DND-41 (cell line): ENCODE measurements around the gene BRAT1.

ENCODE experiments used
- ATAC-seq: fragments of 200-7000 bp; cut with Tn5 transposase; 3 replicates; pipeline ENCODE4 v1.9.1; 2021; ENCODE audit warnings: low read depth; ENCODE audit not compliant: insufficient read depth
- DNase-seq: peaks from one replicate; pipeline ENCODE4 v3.0.0-alpha.2; 2020
- H2AFZ ChIP-seq: 2 replicates; pipeline ENCODE4 v1.6.0; 2012; ENCODE audit warnings: low read depth, low read length
- H3K27ac ChIP-seq: 2 replicates; pipeline ENCODE4 v1.5.1; 2012; ENCODE audit warnings: low read length, inconsistent platforms
- H3K27me3 ChIP-seq: fragments of 200-600 bp; sonication (generic); 2 replicates; pipeline ENCODE4 v1.6.0; 2012; ENCODE audit warnings: low read length, mild to moderate bottlenecking, inconsistent platforms; ENCODE audit not compliant: insufficient read depth, poor library complexity
- H3K36me3 ChIP-seq: 2 replicates; pipeline ENCODE4 v1.5.1; 2012; ENCODE audit warnings: low read length, inconsistent platforms; ENCODE audit not compliant: insufficient read depth
- H3K4me1 ChIP-seq: 2 replicates; pipeline ENCODE4 v1.5.1; 2012; ENCODE audit warnings: mild to moderate bottlenecking, low read length; ENCODE audit not compliant: insufficient read depth
- H3K4me2 ChIP-seq: 2 replicates; pipeline ENCODE4 v1.6.0; 2012; ENCODE audit warnings: mild to moderate bottlenecking, moderate library complexity, low read length, inconsistent platforms; ENCODE audit not compliant: insufficient read depth
- H3K4me3 ChIP-seq, 2 experiments: fragments of 200-600 bp in 1 of 2; shearing (Covaris generic) in 1 of 2; 2 replicates each; pipeline ENCODE4 v1.5.1; 2012 to 2016; ENCODE audit warnings: inconsistent platforms in 2 of 2, low read length in 2 of 2, mild to moderate bottlenecking in 2 of 2, low read depth in 1 of 2, moderate library complexity in 1 of 2
- H3K79me2 ChIP-seq: 2 replicates; pipeline ENCODE4 v1.6.0; 2012; ENCODE audit warnings: low read length, inconsistent platforms; ENCODE audit not compliant: insufficient read depth
- H3K9ac ChIP-seq: 2 replicates; pipeline ENCODE4 v1.6.0; 2012; ENCODE audit warnings: low read depth, mild to moderate bottlenecking, inconsistent platforms, low read length, moderate library complexity
- H3K9me3 ChIP-seq: 2 replicates; pipeline ENCODE4 v1.5.1; 2012; ENCODE audit warnings: low read length, moderate library complexity, mild to moderate bottlenecking, inconsistent platforms; ENCODE audit not compliant: insufficient read depth, severe bottlenecking
- H4K20me1 ChIP-seq: 2 replicates; pipeline ENCODE4 v1.6.0; 2012; ENCODE audit warnings: low read length; ENCODE audit not compliant: insufficient read depth
- CTCF ChIP-seq: IDR thresholded peaks from 2 replicates; pipeline ENCODE4 v1.5.1; 2012; ENCODE audit warnings: borderline replicate concordance, low read length, moderate library complexity, mild to moderate bottlenecking; ENCODE audit not compliant: poor library complexity, severe bottlenecking; ENCODE audit errors: extremely low read depth
- EZH2 ChIP-seq: IDR thresholded peaks from 3 replicates; pipeline ENCODE4 v1.6.1; 2012; ENCODE audit warnings: borderline replicate concordance, low read depth, mild to moderate bottlenecking, moderate library complexity, low read length, inconsistent platforms; ENCODE audit not compliant: severe bottlenecking

Gene BRAT1

GRCh38 chr7:2541291-2542010 is 13.9 kb downstream of the BRAT1 start:
- H3K27me3 ChIP-seq = no peaks in the 10 kb centered on the region
- no peaks in the 10 kb centered on the region for H3K9me3 ChIP-seq
- no peaks in the 10 kb centered on the region for H3K79me2 ChIP-seq
- H3K27ac ChIP-seq = no peak overlapping the region
- no peak overlapping the region for H3K4me2 ChIP-seq
- TF ChIP-seq EZH2 (no peak), CTCF (no peak)
- peaks cover 25% of the 10 kb centered on the region for H4K20me1 ChIP-seq
- no peak overlapping the region for H3K9ac ChIP-seq
- no peak for ATAC-seq
- no peak overlapping the region for H3K4me3 ChIP-seq
- no peaks in the 10 kb centered on the region for H3K4me1 ChIP-seq
- no peak for DNase-seq
- peaks cover 80% of the 10 kb centered on the region for H3K36me3 ChIP-seq
- no peak overlapping the region for H2AFZ ChIP-seq

- peaks cover 72% of the 10 kb centered on the region for H3K36me3 ChIP-seq
- no peaks in the 10 kb centered on the region for H3K9me3 ChIP-seq
- no peaks in the 10 kb centered on the region for H3K79me2 ChIP-seq
- ATAC-seq (no peak), DNase-seq (no peak)
- H3K27me3 ChIP-seq = no peaks in the 10 kb centered on the region
- no peak for TF ChIP-seq EZH2
- TF ChIP-seq CTCF = no peak
- H3K4me3 ChIP-seq = no peak overlapping the region
- H2AFZ ChIP-seq = no peak overlapping the region
- no peak overlapping the region for H3K9ac ChIP-seq
- no peak overlapping the region for H3K27ac ChIP-seq
- no peaks in the 10 kb centered on the region for H3K4me1 ChIP-seq
- peaks cover 25% of the 10 kb centered on the region for H4K20me1 ChIP-seq
- no peak overlapping the region for H3K4me2 ChIP-seq
Observed at GRCh38 chr7:2540641-2541051, 14.7 kb downstream of the BRAT1 start.

GRCh38 chr7:2540133-2540532 is 15.2 kb downstream of the BRAT1 start:
- H3K79me2 ChIP-seq = no peaks in the 10 kb centered on the region
- ATAC-seq = no peak
- H3K27ac ChIP-seq = no peak overlapping the region
- TF ChIP-seq EZH2 (no peak), CTCF (no peak)
- H2AFZ ChIP-seq = no peak overlapping the region
- peaks cover 25% of the 10 kb centered on the region for H4K20me1 ChIP-seq
- H3K4me3 ChIP-seq = no peak overlapping the region
- H3K4me1 ChIP-seq = no peaks in the 10 kb centered on the region
- H3K27me3 ChIP-seq = no peaks in the 10 kb centered on the region
- H3K4me2 ChIP-seq = no peak overlapping the region
- H3K9me3 ChIP-seq = no peaks in the 10 kb centered on the region
- DNase-seq = no peak
- H3K9ac ChIP-seq = no peak overlapping the region
- H3K36me3 ChIP-seq = peaks cover 71% of the 10 kb centered on the region
